ENCODE measurements around the gene GJC2. TPM values are rescaled to one million over a fixed set of nuclear protein-coding genes. Genes with fewer than 3 reads are reported as not detected.

The GJC2 gene
- polyA plus RNA-seq, 1 experiment = 1.2 TPM

- Histone ChIP-seq H3K27ac (ENCODE audit: low read depth, low read length) (no peak overlapping the region), H3K27me3 (ENCODE audit: control insufficient read depth, insufficient read depth, low read length) (no peaks in the 10 kb centered on the region), H3K4me3 (ENCODE audit: low read depth, low read length) (no peak overlapping the region), H3K9me3 (ENCODE audit: control insufficient read depth, insufficient read depth, low read length) (peaks cover 7% of the 10 kb centered on the region)
- no peak for TF ChIP-seq CTCF (IDR thresholded peaks at IDR 0.05; ENCODE audit: low read depth, low read length)
- ChIA-PET CTCF (interaction anchor here (1.1 to 1.3 kb wide), 2 partner anchors 115 to 278 kb away, joined by 3 read pairs; no protein-coding TSS in a partner anchor), POLR2A (no interaction called here)
- no peak for DNase-seq (ENCODE audit: low read depth, low spot score)
Measured at GRCh38 chr1:228114827-228115226, 34.9 kb upstream of the GJC2 start.

- H3K4me3 ChIP-seq (ENCODE audit: low read depth, low read length) = no peak overlapping the region
- no peak for TF ChIP-seq CTCF (IDR thresholded peaks at IDR 0.05; ENCODE audit: low read depth, low read length)
- peaks cover 7% of the 10 kb centered on the region for H3K9me3 ChIP-seq (ENCODE audit: control insufficient read depth, insufficient read depth, low read length)
- no peak overlapping the region for H3K27ac ChIP-seq (ENCODE audit: low read depth, low read length)
- no peaks in the 10 kb centered on the region for H3K27me3 ChIP-seq (ENCODE audit: control insufficient read depth, insufficient read depth, low read length)
- DNase-seq (ENCODE audit: low read depth, low spot score) = no peak
- CTCF ChIA-PET = no interaction called here
- POLR2A ChIA-PET = no interaction called here
Measured at GRCh38 chr1:228117335-228117734, 32.4 kb upstream of the GJC2 start.

GRCh38 chr1:228118040-228118439 is 31.7 kb upstream of the GJC2 start:
- no peak for TF ChIP-seq CTCF (IDR thresholded peaks at IDR 0.05; ENCODE audit: low read depth, low read length)
- DNase-seq (ENCODE audit: low read depth, low spot score) = no peak
- no peak overlapping the region for H3K4me3 ChIP-seq (ENCODE audit: low read depth, low read length)
- H3K27me3 ChIP-seq (ENCODE audit: control insufficient read depth, insufficient read depth, low read length) = peaks cover 2% of the 10 kb centered on the region
- ChIA-PET CTCF (interaction anchor here (1.3 kb wide), 1 partner anchor 13 kb away, joined by 10 read pairs; no protein-coding TSS in a partner anchor), POLR2A (no interaction called here)
- peaks cover 7% of the 10 kb centered on the region for H3K9me3 ChIP-seq (ENCODE audit: control insufficient read depth, insufficient read depth, low read length)
- no peak overlapping the region for H3K27ac ChIP-seq (ENCODE audit: low read depth, low read length)

GRCh38 chr1:228120351-228120750 is 29.4 kb upstream of the GJC2 start:
- H3K9me3 ChIP-seq (ENCODE audit: control insufficient read depth, insufficient read depth, low read length) = peaks cover 7% of the 10 kb centered on the region
- POLR2A ChIA-PET = interaction anchor here (0.6 to 0.8 kb wide), 2 partner anchors 20 to 192 kb away, joined by 3 read pairs; partner anchors contain the start of gene GUK1
- TF ChIP-seq CTCF (IDR thresholded peaks at IDR 0.05; ENCODE audit: low read depth, low read length) = no peak
- CTCF ChIA-PET = interaction anchor here (3.2 kb wide), 1 partner anchor 11 kb away, joined by 16 read pairs; no protein-coding TSS in a partner anchor
- H3K27me3 ChIP-seq (ENCODE audit: control insufficient read depth, insufficient read depth, low read length) = peaks cover 9% of the 10 kb centered on the region
- DNase-seq (ENCODE audit: low read depth, low spot score) = no peak
- no peak overlapping the region for H3K4me3 ChIP-seq (ENCODE audit: low read depth, low read length)
- H3K27ac ChIP-seq (ENCODE audit: low read depth, low read length) = no peak overlapping the region

GRCh38 chr1:228120857-228121489 is 28.8 kb upstream of the GJC2 start:
- CTCF ChIA-PET = interaction anchor here (0.7 to 3.2 kb wide), 2 partner anchors 10 to 121 kb away, joined by 3 to 16 read pairs; no protein-coding TSS in a partner anchor
- POLR2A ChIA-PET = no interaction called here
- no peak overlapping the region for H3K27ac ChIP-seq (ENCODE audit: low read depth, low read length)
- no peak overlapping the region for H3K4me3 ChIP-seq (ENCODE audit: low read depth, low read length)
- no peak for TF ChIP-seq CTCF (IDR thresholded peaks at IDR 0.05; ENCODE audit: low read depth, low read length)
- no peak for DNase-seq (ENCODE audit: low read depth, low spot score)
- peaks cover 9% of the 10 kb centered on the region for H3K27me3 ChIP-seq (ENCODE audit: control insufficient read depth, insufficient read depth, low read length)
- H3K9me3 ChIP-seq (ENCODE audit: control insufficient read depth, insufficient read depth, low read length) = peaks cover 7% of the 10 kb centered on the region

All from AG04450 (cell line).